ENCODE results near the gene USP26. TPM values are rescaled to one million over a fixed set of nuclear protein-coding genes. Genes with fewer than 3 reads are reported as not detected.
"Not testable (repeated sequence)": the region's sequence is repeated elsewhere in the genome, so short reads cannot be mapped to it uniquely, and the experiment has no call there.

The USP26 gene
- total and polyA plus RNA-seq, 8 donors, result 0.04 to 0.06 TPM; not detected in 6

- Histone ChIP-seq H3K4me1 (no peaks in the 10 kb centered on the region), H3K27ac (no peak overlapping the region), H3K4me3 (no peak overlapping the region), H3K9me3 (no peaks in the 10 kb centered on the region), H3K36me3 (no peaks in the 10 kb centered on the region), H3K27me3 (no peaks in the 10 kb centered on the region)
- no peak for ATAC-seq
- no peak for DNase-seq
- intact Hi-C loops (cut with DNase I), result no loop called here
- no peak for TF ChIP-seq CTCF (IDR thresholded peaks at IDR 0.05)
Measured at GRCh38 chrX:133089411-133089810, 7.5 kb downstream of the USP26 start.

GRCh38 chrX:133085785-133086184 is 11.1 kb downstream of the USP26 start:
- ATAC-seq (peak; percentile 81), DNase-seq (peak in 1 of 4 donors; percentile 43)
- intact Hi-C loops (cut with DNase I), result no loop called here
- no peaks in the 10 kb centered on the region for H3K9me3 ChIP-seq
- no peaks in the 10 kb centered on the region for H3K36me3 ChIP-seq
- H3K4me1 ChIP-seq, result no peaks in the 10 kb centered on the region
- H3K27me3 ChIP-seq, result no peaks in the 10 kb centered on the region
- no peak for TF ChIP-seq CTCF (IDR thresholded peaks at IDR 0.05)
- H3K27ac ChIP-seq, result no peak overlapping the region
- H3K4me3 ChIP-seq, result no peak overlapping the region

GRCh38 chrX:133085056-133085455 is 11.9 kb downstream of the USP26 start:
- intact Hi-C loops (cut with DNase I); H3K27ac ChIP-seq; H3K4me3 ChIP-seq; H3K4me1 ChIP-seq; H3K36me3 ChIP-seq; DNase-seq; H3K27me3 ChIP-seq; H3K9me3 ChIP-seq: not testable (repeated sequence)
- peak; percentile 75 for ATAC-seq

- TF ChIP-seq CTCF (IDR thresholded peaks at IDR 0.05), result no peak
- H3K9me3 ChIP-seq, result no peaks in the 10 kb centered on the region
- DNase-seq (no peak), ATAC-seq (peak; percentile 82)
- intact Hi-C loops (cut with DNase I), result no loop called here
- H3K27ac ChIP-seq, result no peak overlapping the region
- no peaks in the 10 kb centered on the region for H3K27me3 ChIP-seq
- H3K4me1 ChIP-seq, result no peaks in the 10 kb centered on the region
- H3K36me3 ChIP-seq, result no peaks in the 10 kb centered on the region
- no peak overlapping the region for H3K4me3 ChIP-seq
Measured at GRCh38 chrX:133083899-133084298, 13.0 kb downstream of the USP26 start.

GRCh38 chrX:133081990-133082389 is 14.9 kb downstream of the USP26 start:
- Histone ChIP-seq H3K9me3 (no peaks in the 10 kb centered on the region), H3K4me3 (no peak overlapping the region), H3K36me3 (no peaks in the 10 kb centered on the region), H3K4me1 (no peaks in the 10 kb centered on the region), H3K27me3 (no peaks in the 10 kb centered on the region), H3K27ac (no peak overlapping the region)
- TF ChIP-seq CTCF (IDR thresholded peaks at IDR 0.05), result no peak
- ATAC-seq (no peak), DNase-seq (no peak)
- intact Hi-C loops (cut with DNase I), result no loop called here

GRCh38 chrX:133077856-133078255 is 19.1 kb downstream of the USP26 start:
- H3K4me3 ChIP-seq; H3K4me1 ChIP-seq; ATAC-seq; H3K36me3 ChIP-seq; H3K27me3 ChIP-seq; DNase-seq; H3K27ac ChIP-seq; H3K9me3 ChIP-seq; intact Hi-C loops (cut with DNase I): not testable (repeated sequence)

Data from left lung (tissue), 10 donors.